Vagina (tissue), 2 donors: Measurements from ENCODE around the gene PDE2A.

ENCODE experiments used
- CTCF ChIP-seq, 3 experiments: fragments of 450-650 bp in 2 of 3; fragments of 200-600 bp in 1 of 3; sonication (generic) in 1 of 3; IDR thresholded peaks; one replicate each; pipeline ENCODE4 v1.5.1; 2017 to 2019; ENCODE audit warnings: antibody characterized with exemption in 3 of 3, mild to moderate bottlenecking in 2 of 3, moderate library complexity in 2 of 3
- POLR2A ChIP-seq, 2 donors: fragments of 450-650 bp; IDR thresholded peaks; one replicate each; pipeline ENCODE4 v1.6.1; 2017; ENCODE audit warnings: antibody characterized with exemption in 2 of 2, mild to moderate bottlenecking in 2 of 2, moderate library complexity in 2 of 2
- POLR2AphosphoS5 ChIP-seq, 2 donors: sonication (generic); formaldehyde crosslinking; IDR thresholded peaks; one replicate each; pipeline ENCODE4 v1.9.0; 2017; ENCODE audit warnings: antibody characterized with exemption in 2 of 2, mild to moderate bottlenecking in 2 of 2, low read depth in 1 of 2; ENCODE audit not compliant: insufficient read depth in 1 of 2

DNA sequence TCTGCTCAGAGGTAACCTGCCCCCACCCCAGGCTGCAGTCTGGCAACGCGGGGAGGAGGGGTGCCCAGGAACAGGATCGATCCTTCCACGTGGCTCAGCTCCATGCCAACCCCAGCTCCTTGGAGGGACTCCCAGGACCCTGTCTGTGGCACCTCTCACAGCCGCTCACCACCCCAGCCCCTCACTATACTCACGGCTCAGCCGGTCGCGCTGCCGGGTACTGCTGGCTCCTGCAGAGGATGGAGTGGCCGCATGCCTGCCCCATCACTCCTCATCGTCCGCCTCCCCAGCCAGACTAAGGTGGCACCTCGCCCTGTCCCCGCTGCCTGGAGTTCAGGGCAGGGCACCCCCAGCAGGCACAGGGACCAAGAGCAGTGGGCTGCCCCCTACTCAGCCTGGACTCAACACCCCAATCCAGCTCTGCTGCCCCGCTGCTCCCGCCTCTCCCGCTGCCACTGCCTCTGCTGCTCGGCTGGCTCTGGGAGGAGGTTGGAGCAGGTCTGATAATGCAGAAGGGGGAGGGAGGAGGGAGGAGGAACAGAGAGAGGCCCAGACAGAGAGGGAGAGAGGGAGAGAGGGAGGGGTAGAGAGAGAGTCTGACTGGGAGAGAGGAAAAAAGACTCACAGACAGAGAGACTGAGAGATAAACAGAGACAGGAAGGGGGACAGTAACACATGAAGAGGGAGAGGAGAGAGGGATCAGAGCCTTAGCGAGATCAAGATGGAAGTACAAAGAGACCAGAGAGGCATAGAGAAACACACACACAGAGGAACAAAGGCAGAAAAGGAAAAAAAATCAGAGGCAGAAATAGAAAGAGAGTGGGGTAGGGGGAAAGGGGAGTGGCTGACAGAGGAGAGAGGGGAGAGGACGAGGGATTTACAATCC, at the start of gene PDE2A:
- TF ChIP-seq POLR2AphosphoS5 (IDR thresholded peaks at IDR 0.05; ENCODE audit: insufficient read depth in 1 of 2, low read depth in 1 of 2) (no peak), CTCF (IDR thresholded peaks at IDR 0.05) (no peak), POLR2A (IDR thresholded peaks at IDR 0.05) (no peak)
